Activated CD4-positive, CD25-positive, alpha-beta regulatory T cell treated with anti-CD3 and anti-CD28 coated beads, Interleukin-2, amount 50 U/mL, for 72 hours (primary cell): ENCODE results near the gene CCDC85B.
"Not testable (repeated sequence)": the region's sequence is repeated elsewhere in the genome, so short reads cannot be mapped to it uniquely, and the experiment has no call there.

Source experiments
- DNase-seq: peaks from one replicate; pipeline ENCODE4 v3.0.0; 2021

Gene CCDC85B

DNA sequence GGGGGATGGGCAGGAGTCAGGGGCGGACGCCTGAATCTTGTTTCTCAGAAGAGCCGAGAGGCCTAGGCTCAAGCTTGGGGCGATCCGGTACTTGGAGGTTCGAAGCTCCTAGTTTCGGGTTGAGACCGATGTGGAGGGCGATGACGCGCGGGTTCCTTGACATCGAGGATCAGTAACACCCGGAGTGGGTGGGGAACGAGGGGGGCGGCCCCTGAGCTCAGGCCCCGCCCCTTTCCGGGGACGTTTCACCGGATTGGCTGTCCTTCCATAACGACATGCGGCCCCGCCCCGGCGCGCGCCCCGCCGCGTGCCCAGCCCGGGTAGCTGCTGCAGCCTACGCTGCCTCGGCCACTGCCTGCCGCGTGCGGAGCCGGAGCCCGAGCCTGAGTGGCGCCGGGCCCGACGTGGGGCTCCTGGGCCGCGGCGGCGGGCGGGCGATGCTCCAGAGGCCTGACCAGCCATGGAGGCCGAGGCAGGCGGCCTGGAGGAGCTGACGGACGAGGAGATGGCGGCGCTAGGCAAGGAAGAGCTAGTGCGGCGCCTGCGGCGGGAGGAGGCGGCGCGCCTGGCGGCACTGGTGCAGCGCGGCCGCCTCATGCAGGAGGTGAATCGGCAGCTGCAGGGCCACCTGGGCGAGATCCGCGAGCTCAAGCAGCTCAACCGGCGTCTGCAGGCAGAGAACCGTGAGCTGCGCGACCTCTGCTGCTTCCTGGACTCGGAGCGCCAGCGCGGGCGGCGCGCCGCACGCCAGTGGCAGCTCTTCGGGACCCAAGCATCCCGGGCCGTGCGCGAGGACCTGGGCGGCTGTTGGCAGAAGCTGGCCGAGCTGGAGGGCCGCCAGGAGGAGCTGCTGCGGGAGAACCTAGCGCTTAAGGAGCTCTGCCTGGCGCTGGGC lies at the start of gene CCDC85B:
CCDC85B (plus strand) TSS at position 350 of the 895 bp plus-strand sequence; CDS start at position 461, 111 bp downstream.
- peak; percentile 98 for DNase-seq

GRCh38 chr11:65842144-65842543 lies 48.3 kb upstream of the CCDC85B start:
- no peak for DNase-seq

- no peak for DNase-seq
Observed at GRCh38 chr11:65843811-65844210, 46.7 kb upstream of the CCDC85B start.

- DNase-seq: no peak
Observed at GRCh38 chr11:65844231-65844872, 46.1 kb upstream of the CCDC85B start.

GRCh38 chr11:65847746-65848145 lies 42.7 kb upstream of the CCDC85B start:
- no peak for DNase-seq

DNA sequence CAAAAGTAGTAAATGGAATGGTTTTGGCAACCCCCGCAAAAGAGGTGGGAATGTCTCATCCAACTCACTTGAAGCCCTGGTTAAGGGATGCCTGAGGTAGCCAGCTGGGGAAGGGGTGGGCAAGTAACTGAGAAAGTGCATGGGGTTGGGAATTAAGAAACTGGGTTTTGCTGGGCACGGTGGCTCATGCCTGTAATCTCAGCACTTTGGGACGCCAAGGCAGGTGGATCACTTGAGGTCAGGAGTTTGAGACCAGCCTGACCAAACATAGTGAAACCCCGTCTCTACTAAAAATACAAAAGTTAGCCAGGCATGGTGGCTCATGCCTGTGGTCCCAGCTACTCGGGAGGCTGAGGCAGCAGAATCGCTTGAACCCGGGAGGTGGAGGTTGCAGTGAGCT lies 41.8 kb upstream of the CCDC85B start:
- not testable (repeated sequence) for DNase-seq

DNA sequence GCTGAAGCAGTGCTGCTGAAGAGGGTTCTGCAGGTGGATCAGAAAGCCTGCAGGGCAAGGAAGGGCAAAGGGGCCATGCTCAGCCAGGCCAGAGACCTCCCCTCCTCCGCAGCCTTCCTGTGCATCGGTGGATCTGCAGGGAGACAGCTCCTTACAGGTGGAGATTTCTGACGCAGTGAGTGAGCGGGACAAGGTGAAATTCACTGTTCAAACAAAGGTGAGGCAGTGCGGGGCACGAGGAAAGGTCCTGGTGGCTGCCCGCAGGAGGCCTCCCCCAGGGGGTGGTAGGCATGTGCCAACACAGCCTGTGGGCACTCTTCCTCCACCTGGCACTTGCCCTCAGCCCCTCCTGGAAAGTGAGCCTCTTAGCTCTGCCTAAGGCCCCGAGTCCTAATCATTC lies 41.1 kb upstream of the CCDC85B start:
- no peak for DNase-seq

- DNase-seq: no peak
Observed at GRCh38 chr11:65849771-65850216, 40.7 kb upstream of the CCDC85B start.

- DNase-seq: no peak
Observed at GRCh38 chr11:65850217-65851082, 40.0 kb upstream of the CCDC85B start.

DNA sequence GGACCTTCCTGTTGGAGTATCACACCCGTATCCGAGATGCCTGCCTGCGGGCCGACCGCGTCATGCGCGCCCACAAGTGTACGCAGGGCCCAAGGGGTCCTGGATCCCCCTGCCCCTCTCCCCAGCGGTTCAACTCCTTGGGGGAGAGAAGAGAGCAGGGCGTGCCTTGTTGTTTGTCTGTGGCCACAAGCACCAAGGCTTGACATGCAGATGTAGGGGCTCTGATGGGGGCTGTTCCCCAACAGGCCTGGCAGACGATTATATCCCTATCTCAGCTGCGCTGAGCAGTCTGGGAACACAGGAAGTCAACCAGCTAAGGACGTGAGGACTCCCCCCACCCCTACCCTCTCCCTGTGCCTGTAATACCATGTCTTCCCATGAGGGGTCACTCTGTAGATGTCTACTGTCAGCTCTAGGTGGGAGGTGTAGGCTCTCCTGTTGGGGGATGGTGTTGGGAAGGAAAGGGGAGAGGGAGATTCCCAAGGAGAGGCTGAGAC lies 39.3 kb upstream of the CCDC85B start:
- DNase-seq: peak; percentile 41

DNA sequence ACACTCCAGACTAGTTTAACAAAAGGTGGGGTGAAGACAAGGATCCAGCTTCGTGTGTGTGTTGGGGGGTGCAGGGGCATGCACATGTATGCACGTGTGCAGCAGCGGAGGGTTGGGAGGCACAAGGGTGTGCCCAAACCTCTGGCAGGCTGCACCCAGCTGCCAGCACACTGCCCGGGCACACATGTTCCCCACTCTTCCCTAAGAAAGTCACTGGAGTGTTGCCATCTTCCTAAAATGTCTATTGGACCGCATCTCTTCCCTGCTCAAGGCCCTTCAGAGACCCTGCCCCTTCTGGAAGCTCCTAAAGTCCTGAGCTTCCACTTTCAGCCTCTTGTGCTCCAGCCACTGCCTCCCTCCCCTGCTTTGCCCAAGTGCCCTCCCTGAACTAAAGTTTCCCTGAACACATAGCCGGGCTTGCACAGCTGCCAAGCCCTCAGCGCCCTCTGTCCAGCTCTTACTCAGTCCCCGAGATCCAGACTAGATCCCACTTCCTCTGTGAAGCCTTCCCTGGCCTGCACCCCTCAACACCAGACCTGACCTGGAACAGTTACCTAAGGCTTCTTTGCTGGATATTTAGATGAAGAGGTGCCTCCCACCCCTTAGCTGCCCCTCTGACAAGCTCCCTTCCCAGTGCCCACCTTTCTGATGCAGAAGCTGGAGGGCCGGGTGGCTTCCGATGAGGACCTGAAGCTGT lies 38.5 kb upstream of the CCDC85B start:
- DNase-seq: no peak

GRCh38 chr11:65852508-65853245 lies 37.8 kb upstream of the CCDC85B start:
- no peak for DNase-seq

GRCh38 chr11:65853246-65853979 lies 37.1 kb upstream of the CCDC85B start:
- no peak for DNase-seq

DNA sequence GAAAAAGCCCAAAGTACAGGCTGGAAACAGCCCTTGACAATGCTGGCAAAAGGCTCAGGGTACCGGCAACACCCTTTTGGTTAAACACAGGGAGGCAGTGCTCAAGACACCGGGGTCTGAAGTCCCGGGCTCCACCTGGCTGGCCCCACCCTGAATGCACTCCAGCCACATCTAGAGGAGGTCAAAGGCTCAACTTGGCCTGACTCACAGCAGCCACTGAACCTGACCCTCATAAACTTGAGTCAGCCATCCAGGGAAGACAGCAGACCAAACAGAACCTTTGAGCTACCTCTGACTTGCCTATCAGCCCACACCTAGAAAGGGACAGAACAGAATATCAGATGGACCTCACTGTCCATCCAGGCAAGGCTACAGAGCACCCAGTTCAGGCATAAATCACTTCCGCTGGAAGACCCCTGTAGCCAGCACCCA lies 36.3 kb upstream of the CCDC85B start:
- DNase-seq: no peak

- no peak for DNase-seq
Observed at GRCh38 chr11:65854852-65855837, 35.3 kb upstream of the CCDC85B start.

DNA sequence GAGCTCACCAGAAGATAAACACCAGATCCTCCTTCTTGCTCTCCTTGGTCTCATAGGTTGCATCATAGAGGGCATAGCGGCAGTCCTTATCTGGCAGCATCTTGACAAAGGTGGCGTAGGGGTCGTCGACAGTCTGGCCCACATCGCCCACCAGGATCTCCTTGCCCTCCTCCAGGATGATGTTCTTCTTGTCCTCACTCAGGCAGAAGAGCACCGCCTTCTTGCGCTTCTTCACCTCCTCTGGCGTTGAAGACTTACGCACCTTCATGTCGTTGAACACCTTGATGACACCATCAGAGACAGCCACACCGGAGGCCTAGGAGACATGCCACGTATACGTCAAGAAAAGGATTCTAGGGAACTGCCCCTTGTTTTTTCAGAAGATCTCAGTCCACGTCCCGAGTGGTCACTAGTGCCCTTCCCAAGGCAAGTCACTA lies 34.5 kb upstream of the CCDC85B start:
- no peak for DNase-seq

DNA sequence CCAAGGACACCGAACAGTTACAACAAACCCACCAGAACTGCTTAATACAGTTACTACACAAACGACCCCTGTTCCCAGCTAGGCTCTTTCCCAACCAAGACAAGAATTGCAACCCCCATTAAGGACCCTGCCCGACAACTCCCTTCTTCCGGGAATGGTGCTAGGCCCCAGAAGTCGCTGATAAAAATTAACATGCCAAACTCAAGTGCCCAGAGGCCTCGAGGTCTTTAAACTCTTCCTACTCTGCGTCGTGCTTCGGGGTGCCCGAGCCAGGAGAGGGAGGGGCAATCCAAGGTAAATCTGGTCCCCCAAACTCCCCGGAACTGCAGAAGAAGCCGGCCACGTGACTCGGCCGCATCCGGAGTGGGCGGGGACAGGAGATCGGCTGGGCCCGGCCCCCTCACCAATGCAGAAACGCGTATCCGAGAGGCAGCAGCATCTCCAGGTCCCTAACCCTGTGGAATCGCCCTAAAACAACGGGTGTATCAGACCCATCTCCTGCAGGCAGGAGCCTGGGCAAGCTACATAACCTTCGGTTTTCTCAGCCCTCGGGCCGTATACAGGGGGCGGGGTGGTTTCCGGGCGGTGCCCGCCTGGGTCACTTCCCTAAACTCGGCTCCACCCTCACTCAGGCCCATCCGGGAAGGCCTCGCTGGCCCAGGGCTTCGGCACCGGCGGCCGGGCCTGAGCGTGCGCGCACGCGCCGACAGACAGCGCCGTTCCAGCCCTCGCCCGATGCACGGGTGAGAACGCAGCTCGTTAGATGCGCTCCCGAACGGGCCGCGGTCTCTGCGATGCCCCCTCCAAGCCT lies 33.6 kb upstream of the CCDC85B start:
- DNase-seq: peak; percentile 85

GRCh38 chr11:65857500-65857852 lies 33.0 kb upstream of the CCDC85B start:
- peak; percentile 69 for DNase-seq
